Measurements from ENCODE around the gene CISD3.

CISD3 gene, protein sequence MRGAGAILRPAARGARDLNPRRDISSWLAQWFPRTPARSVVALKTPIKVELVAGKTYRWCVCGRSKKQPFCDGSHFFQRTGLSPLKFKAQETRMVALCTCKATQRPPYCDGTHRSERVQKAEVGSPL

GRCh38 chr17:38729886-38730525, at the start of gene CISD3:
Gene CISD3, plus strand, starts transcription at chr17:38730341. Its CDS starts 18 bp downstream, at chr17:38730359.
- peak; percentile 93 for DNase-seq (ENCODE audit: low spot score)

GRCh38 chr17:38681096-38681495, 49.0 kb upstream of the CISD3 start:
- no peak for DNase-seq (ENCODE audit: low spot score)

DNA sequence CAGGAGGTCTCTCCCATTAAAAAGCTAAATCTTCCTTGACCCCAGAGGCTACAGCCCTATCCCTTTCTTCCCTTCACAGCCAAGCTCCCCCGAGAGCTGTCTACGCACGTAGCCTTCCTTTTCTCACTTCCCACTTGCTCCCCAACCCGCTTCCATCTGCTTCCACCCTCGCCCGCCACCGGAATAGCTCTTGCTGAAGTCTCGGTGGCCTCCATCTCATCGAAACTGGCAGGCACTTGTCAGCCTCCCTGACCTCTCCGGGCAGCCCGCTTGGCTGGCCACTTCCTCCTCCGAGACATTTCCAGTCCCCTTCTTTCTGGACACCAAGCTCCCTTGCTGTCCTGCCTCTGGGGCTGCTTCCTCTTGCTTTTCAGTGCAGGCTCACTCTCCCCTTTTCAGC, 44.6 kb upstream of the CISD3 start:
- DNase-seq (ENCODE audit: low spot score), result no peak

- DNase-seq (ENCODE audit: low spot score), result no peak
Measured at GRCh38 chr17:38687286-38687685, 42.9 kb upstream of the CISD3 start.

DNA sequence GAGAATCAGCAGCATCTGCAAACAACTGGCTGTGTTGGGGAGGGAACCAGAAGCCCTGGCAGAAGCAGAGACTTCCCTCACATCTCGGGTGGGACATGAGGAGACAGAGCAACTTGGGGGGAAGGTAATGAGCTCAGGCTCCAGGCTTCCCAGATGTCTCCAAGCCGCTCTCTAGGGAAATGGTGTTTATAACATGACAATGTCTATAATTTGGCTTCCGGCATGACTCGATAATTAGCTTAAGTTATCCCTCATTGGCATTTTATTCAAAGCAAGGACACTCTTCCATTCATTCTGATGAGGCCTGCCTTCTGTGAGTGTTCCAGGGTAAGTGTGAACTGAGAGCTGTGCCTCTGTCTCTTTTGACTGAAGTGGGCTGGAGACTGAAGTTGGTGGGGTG, 39.8 kb upstream of the CISD3 start:
- no peak for DNase-seq (ENCODE audit: low spot score)

DNA sequence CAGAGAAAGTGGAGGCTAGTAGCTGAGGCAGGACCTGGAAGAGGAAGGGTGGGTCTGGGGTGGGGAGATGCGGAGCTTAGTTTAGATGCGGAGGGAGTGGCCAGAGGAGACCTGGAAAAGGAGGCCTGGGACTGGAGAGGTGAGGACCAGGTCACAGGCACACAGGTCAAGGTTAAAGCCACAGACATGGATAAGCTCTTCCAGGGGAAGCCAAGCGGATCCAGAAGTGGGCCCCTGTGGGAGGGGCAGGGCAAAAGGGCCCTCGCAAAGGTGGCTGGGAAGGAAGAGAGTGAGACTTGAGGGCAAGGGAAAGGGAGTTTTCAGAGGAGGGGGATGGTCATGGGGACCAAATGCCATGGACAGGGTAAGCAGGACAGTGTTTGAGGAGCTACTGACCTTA, 39.0 kb upstream of the CISD3 start:
- no peak for DNase-seq (ENCODE audit: low spot score)

- DNase-seq (ENCODE audit: low spot score), result no peak
Measured at GRCh38 chr17:38693700-38694329, 36.3 kb upstream of the CISD3 start.

DNA sequence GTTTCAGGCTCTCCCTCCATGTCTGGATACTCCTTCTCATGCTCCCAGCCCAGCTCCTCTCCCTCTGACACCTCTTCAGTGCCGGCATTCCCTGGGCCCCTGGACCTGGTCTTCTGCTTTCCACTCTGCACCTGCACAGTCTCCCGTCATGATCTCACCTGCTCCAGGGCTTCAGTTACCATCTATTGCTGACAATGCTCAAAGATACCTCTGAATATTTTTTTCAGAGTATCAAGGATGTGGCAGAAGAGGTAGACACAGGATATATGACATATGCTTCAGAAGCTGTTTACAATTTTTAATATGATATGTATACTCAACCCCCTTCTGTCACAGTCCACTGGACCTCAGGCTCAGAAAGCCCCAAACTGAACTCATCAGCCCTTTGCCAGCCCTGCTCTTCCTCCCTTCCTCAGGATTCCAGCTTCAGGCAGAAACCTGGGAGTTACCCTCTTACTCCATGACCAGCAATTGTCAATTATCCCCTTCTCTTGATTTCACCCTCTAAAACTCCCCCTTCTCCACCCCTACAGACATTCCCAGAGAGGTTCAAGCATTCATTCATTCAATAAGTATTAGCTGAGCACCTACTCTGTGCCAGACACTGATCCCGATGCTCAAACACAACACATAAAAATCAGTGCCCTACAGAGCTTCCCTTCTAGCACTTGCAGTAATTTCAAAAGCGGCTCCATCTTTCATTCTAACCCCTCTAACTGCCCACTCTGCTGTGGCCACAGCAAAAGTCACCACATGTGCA, 32.9 kb upstream of the CISD3 start:
- no peak for DNase-seq (ENCODE audit: low spot score)

- DNase-seq (ENCODE audit: low spot score), result no peak
Measured at GRCh38 chr17:38698760-38699159, 31.4 kb upstream of the CISD3 start.

DNA sequence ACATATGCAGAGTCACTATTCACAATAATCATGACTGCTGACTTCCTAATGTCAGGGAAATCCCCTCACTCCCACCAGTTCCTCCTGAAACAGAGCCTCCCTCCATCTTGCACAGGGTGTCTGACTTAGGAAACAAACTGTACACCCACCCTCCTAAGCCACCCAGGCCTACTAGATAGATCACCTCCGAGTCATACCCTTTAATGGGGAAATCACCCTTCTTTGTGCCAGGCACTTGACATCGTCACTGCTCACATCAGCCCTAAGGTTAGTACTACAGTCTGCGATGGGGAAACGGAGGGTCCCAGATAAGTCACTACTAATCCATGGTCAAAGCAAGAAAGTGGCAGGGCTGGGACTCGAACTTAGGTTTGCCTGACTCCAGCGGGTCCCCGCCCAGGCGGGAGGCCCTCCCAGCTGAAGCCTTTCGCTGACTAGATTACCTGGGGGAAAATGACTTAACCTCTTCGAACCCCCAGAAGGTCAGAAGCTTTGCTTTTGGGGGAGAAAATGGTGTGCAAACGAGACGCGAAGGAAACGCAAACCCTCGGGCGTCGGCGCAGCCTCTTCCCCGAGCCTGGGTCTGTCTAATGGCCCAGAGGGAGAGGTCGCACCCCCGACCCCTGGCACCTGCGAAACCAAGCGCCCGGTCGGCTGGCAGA, 28.5 kb upstream of the CISD3 start:
- peak; percentile 30 for DNase-seq (ENCODE audit: low spot score)

GRCh38 chr17:38702166-38702915, 27.8 kb upstream of the CISD3 start:
- peak; percentile 83 for DNase-seq (ENCODE audit: low spot score)

- peak; percentile 8 for DNase-seq (ENCODE audit: low spot score)
Measured at GRCh38 chr17:38702916-38703741, 27.0 kb upstream of the CISD3 start.

GRCh38 chr17:38703742-38704605, 26.2 kb upstream of the CISD3 start:
- DNase-seq (ENCODE audit: low spot score), result peak; percentile 96

GRCh38 chr17:38704606-38705522, 25.3 kb upstream of the CISD3 start, which contains the start of gene MLLT6:
Gene MLLT6, plus strand, starts transcription at chr17:38705273. Its CDS starts 360 bp downstream, at chr17:38705633.
- peak; percentile 45 for DNase-seq (ENCODE audit: low spot score)

DNA sequence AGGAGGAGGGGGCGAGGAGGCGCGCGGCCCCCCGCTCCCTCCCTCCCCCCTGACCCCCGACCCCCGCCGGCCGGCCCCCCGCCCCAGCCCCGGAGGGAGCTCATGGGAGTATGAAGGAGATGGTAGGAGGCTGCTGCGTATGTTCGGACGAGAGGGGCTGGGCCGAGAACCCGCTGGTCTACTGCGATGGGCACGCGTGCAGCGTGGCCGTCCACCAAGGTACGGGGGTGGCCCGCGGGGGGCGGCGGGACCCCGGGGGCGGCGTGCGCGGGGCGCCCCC, 24.7 kb upstream of the CISD3 start:
- DNase-seq (ENCODE audit: low spot score), result no peak

DNA sequence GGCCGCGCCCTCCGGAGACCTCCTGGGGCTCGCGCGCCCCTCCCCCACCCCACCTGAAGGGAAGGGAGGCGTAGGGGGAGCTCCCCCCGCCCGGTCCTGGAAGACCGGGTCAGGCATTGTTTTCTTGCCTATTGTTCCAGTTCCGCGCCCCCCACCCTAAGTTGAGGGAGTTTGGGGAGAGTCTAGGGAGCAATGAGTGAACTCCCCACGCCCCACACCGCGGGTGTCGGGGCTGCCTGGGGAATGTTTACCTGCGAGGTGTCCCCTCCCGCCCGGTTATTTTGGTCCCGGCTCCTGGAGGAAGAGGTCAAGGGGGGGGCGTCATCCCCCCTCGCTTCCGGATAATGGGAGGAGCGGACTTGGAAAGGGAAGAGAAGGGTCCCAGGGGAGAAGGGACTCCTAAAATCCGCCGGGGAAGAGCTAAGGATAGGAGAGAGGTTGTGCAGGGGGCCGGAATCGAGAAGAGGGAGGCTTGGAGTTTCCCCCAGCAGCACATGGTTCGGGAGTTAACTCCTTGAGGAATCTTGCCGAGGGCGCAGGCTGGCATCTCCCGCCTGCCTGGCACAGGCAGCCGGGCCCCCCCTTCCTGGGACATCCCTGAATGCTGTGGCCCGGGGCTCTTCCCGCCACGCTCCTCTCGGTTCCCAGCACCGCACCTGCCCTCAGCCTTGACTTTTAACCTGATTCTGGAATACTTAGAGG, 24.2 kb upstream of the CISD3 start:
- DNase-seq (ENCODE audit: low spot score), result peak; percentile 11

- DNase-seq (ENCODE audit: low spot score), result no peak
Measured at GRCh38 chr17:38706505-38707216, 23.5 kb upstream of the CISD3 start.
